22Rv1 (cell line): ENCODE data around the gene SRGN.

Experiments
- ZFX ChIP-seq: fragments of 450-650 bp; IDR thresholded peaks from 2 replicates; pipeline ENCODE4 v1.6.1; 2017; ENCODE audit warnings: antibody characterized with exemption, borderline replicate concordance
- TF ChIP-seq, protein P1 (sequence below): fragments of 450-650 bp; IDR thresholded peaks from 2 replicates; pipeline ENCODE4 v1.5.1; 2017; ENCODE audit warnings: mild to moderate bottlenecking

DNA sequence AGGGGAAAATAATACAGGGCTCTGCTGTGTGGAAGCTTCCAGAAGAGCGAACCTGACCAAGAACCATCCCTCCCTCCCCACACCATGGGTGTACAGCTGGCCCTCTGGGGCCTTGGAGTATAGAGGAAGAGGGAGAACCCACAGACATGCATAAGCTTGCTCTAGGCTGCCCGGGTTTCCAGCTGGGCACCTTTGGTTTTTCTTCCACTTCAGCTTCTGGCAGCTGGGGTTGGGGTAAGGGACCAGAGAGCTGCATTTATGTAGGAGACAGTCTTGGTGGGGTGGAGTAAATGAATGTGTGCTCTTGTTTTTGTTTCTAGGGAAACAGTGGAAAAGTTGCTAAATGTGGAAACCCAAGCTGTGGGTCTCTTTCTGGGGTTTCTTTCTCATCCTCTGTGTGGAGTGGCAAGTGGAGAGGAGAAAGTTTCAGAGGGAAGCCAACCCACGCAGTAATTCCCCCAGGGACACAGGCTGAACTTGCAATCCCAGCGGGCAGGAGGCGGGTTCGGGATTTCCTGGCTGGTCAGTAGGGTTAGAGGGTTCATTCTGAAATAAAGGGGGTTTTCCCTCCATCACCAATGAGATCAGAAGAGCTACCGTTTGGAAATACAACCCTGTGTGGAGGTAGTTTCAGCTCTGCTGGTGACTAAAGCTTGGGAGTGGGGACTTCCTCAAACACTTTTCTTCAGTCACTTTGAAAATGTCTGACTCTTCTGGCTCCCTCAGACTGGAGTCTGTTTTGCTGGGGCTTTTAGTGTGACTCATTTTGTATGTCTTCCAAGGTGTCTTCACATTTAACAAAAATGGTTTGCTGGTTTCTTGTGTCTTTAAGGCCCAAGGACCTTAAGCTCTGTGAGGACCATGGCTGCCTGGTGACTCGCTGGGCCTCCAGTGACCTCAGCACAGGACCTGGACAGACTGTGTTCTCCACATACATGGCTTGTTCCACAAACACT is 22.2 kb upstream of the SRGN start:
- TF ChIP-seq, protein P1, sequence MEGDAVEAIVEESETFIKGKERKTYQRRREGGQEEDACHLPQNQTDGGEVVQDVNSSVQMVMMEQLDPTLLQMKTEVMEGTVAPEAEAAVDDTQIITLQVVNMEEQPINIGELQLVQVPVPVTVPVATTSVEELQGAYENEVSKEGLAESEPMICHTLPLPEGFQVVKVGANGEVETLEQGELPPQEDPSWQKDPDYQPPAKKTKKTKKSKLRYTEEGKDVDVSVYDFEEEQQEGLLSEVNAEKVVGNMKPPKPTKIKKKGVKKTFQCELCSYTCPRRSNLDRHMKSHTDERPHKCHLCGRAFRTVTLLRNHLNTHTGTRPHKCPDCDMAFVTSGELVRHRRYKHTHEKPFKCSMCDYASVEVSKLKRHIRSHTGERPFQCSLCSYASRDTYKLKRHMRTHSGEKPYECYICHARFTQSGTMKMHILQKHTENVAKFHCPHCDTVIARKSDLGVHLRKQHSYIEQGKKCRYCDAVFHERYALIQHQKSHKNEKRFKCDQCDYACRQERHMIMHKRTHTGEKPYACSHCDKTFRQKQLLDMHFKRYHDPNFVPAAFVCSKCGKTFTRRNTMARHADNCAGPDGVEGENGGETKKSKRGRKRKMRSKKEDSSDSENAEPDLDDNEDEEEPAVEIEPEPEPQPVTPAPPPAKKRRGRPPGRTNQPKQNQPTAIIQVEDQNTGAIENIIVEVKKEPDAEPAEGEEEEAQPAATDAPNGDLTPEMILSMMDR = no peak
- no peak for TF ChIP-seq ZFX
